Subcutaneous adipose tissue (tissue), 4 donors: ENCODE results near the gene PANK4. TPM values are rescaled to one million over a fixed set of nuclear protein-coding genes. Genes with fewer than 3 reads are reported as not detected.

Experiments
- total RNA-seq, 4 donors: library from RNA; depleted of rRNA; stranded (reverse); fragments of >200 nt; gene quantifications; one replicate each; pipeline ENCODE4 v1.1.0, GENCODE V29; 2016
- TF ChIP-seq, protein P1 (sequence below): fragments of 450-650 bp; IDR thresholded peaks from one replicate; pipeline ENCODE4 v1.5.1; 2016; ENCODE audit warnings: low read depth, mild to moderate bottlenecking, control low read depth, antibody characterized with exemption, moderate library complexity

Gene PANK4
- total RNA-seq, 4 donors from 2014 or later = 11.4 to 24.4 (median 21.7) TPM

DNA sequence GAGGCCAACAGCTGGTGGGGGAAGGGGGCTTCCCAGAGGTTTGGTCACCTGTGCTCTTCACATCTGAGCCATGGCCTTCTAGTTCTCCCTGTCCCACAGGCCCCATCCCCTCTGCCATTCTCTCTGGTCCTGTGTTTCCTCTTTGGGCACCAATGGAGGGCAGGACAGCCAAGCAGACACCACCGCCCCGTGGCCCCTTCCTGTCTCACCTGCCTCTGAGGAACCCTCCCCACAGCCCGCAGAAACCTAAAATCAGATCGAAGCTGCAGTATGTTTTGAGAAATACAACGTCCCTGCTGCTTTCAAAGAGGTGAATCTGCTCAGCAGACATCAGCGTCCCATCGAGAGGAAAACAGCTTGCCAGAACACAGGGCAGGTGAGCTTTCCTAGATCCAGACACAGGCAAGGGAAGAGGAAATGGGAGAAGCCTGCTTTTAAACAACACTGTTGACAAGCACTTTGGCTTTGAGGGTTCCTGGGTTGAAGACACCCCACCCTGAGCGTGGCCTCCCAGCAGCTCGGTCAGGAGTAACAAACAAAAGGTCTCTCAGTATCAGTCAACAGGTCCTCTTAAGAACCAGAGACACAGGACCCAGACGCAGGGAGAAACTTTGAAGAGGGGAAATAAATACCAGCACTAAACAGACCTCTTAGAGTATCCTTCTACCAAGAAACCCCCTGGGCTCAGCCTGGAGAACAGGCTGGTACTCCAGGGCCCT lies 2.3 kb downstream of the PANK4 start:
- TF ChIP-seq, protein P1, sequence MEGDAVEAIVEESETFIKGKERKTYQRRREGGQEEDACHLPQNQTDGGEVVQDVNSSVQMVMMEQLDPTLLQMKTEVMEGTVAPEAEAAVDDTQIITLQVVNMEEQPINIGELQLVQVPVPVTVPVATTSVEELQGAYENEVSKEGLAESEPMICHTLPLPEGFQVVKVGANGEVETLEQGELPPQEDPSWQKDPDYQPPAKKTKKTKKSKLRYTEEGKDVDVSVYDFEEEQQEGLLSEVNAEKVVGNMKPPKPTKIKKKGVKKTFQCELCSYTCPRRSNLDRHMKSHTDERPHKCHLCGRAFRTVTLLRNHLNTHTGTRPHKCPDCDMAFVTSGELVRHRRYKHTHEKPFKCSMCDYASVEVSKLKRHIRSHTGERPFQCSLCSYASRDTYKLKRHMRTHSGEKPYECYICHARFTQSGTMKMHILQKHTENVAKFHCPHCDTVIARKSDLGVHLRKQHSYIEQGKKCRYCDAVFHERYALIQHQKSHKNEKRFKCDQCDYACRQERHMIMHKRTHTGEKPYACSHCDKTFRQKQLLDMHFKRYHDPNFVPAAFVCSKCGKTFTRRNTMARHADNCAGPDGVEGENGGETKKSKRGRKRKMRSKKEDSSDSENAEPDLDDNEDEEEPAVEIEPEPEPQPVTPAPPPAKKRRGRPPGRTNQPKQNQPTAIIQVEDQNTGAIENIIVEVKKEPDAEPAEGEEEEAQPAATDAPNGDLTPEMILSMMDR = no peak

DNA sequence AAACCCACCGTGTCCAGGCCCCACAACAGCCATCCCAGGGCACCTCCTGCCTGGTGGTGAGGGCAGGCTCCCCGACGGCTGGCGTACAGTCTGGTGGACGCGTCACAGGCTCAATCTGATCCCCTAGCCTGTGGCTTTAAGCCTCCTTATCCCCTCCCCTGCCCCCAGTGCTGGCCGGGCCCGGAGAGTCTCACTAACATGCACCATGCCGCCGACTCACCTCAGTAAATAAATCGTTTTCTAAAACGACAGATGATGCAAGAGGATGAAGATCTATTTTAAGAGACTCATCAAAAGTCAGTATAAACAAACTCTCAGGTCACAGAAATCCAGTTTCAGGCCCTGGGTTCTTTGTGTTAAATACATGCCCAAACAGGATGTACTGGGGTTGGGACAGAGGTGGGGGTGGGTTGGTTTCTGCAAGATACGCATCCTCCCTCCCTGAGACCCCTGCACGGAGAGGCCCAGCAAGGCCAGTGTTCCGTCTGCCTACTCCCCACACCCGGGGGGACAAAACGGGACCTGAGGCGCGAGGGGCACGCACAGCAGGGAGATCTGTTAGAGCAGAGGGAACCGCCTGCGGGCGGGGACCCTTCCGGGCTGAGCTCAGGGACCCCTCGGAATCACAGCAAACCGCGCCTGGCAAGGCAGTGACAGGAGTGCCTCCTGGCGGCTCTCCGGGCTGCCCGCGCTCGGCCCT lies 3.1 kb downstream of the PANK4 start:
- TF ChIP-seq, protein P1 = no peak

- TF ChIP-seq, protein P1 = no peak
Observed at GRCh38 chr1:2522230-2522629, 4.2 kb downstream of the PANK4 start.

DNA sequence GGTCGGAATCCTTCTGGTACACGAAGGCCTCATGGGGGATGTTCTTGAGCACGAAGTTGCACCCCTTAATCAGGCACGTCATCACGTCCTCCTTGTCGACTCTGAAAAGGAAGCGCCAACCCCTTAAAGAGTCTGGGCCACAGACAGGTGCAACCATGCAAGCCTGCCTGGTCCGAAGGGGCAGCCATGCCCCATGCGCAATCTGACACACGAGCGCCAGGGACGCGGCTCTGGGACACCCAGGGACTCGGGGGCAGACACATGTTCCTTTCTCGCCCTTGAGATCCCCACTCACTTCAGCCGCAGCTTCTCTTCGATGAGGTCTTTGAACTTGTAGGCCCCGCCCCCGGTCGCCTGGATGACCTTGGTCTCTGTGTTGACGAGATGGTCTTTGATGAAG lies 5.6 kb downstream of the PANK4 start:
- TF ChIP-seq, protein P1 = no peak

DNA sequence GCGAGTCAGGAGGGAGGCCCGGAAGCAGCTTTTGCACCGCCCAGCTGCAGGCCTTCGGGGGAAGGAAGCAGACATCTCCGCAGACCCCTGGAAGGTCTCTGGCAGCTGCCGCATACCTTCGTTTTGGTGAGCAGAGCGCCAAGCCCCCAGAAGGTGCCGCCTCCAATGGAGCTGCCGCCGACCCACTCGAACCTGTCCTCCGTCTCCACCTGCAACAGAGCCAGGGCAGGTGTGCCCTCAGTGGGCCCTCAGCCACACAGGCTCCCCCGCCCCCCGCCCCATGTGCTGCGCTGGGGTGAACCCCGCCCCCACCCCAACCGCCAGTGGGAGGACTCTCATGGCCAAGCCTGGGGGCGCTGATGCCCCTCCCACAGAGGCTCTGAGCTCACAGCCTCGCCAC lies 6.2 kb downstream of the PANK4 start:
- TF ChIP-seq, protein P1 = no peak

DNA sequence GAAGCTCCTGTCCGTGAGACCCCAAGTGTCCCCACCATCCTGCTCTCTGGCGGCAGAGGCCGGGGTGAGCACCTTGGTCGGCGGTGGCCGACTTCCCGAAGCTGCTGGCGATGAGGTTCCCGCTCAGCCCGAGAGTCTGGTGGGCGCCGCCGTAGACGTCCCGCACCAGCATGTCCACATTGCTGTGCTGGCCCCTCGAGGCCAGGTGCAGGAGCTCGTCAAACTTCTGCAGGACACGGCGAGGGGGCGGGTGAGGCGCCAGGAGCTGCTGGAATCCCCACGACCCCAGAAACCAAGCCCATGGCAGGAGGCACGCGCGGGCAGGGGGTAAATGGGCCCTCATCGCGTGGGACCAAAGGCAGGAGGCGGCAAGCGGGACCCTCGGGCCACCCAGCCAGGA lies 6.7 kb downstream of the PANK4 start:
- TF ChIP-seq, protein P1 = no peak

GRCh38 chr1:2519029-2519685 lies 7.2 kb downstream of the PANK4 start:
- TF ChIP-seq, protein P1 = no peak
